NCI-H526 (cell line): ENCODE results near the gene ZNF438.

ENCODE experiments used
- DNase-seq, 2 experiments: peaks; one replicate each; lab custom pipeline; 2025; lab: John Stamatoyannopoulos, UW

ZNF438 gene

DNA sequence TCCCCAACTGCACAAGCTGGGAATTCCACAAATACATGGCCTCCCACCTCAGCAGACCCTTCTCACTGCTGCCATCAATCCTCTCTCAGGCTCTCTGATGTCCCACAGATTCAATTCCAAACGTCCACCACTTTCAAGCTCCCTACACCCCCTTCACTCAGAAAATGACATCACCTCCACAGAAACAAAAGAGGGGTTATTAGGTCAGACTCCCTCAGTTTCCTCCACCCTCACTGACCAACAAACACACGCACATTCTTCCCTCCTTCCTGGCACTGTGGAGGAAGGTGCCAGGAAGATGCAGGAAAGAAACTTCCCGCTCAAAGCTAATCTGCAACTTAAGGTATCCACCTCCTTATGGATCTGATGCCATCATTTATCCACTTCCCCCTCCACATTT, 18.3 kb downstream of the ZNF438 start:
- DNase-seq = no peak

- no peak for DNase-seq
These were observed 20.0 kb downstream of the ZNF438 start for GRCh38 chr10:31011665-31012022.

GRCh38 chr10:31011017-31011664, 20.5 kb downstream of the ZNF438 start:
- DNase-seq = no peak

DNA sequence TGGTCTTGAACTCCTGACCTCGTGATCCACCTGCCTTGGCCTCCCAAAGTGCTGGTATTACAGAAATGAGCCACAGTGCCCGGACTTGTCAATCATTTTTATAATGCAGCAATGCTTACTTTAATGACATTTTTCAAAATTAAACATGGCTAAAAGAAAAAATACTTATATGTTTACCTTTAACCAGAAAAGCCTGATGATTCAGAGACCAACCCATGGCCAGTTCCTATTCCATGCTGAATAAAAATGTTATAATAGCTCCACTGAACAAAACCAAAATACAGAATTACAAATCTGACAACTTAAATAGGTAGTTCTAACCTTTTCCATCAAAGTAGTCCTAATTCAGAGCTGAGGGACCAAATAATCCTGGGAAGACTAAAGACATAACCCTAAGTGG, 21.6 kb downstream of the ZNF438 start:
- no peak for DNase-seq

DNA sequence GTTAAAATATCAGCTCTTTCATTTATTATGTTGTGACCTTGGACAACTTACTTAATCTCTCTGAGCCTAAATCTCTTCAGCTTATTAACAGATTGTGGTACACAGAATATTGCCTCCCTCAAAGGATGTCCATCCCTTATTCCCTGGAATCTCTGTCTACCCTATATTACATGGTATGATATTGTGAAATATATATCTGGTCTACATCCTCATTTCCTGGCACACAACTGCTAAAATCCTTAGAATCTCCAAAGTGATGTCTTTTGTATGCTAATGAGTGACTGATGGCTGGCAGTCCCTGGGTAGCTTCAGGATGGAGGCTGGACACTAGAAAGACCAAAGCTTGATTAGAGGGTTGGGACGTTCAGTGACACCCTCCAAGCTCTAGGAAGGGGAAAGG, 25.8 kb downstream of the ZNF438 start:
- DNase-seq = no peak

DNA sequence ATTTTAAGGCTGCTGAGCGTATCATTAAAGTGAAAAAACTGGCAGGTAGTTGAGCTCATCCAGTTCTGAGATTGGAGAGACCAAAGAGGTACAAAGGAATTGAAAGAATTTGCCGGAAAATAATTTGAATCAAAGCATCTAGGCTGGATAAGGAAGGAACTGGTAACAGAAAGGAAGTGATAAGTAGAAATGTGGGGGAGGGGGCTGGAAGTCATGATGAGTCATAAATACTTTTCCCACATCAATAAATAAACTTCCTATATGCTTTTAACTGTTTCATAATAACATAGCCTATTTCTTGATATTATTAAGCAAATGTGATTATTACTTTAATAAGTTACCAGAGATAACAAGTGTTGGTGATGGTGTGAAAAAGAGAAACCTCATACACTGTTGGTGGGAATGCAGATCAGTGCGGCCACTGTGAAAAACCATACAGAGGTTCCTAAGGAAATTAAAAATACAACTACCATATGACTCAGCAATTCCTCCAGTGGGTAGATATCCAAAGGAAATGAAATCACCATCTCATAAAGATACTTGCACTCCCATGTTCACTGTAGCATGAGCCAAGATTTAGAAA, 27.0 kb downstream of the ZNF438 start:
- DNase-seq = no peak

- DNase-seq = no peak
These were observed 29.9 kb downstream of the ZNF438 start for GRCh38 chr10:31001740-31002139.

DNA sequence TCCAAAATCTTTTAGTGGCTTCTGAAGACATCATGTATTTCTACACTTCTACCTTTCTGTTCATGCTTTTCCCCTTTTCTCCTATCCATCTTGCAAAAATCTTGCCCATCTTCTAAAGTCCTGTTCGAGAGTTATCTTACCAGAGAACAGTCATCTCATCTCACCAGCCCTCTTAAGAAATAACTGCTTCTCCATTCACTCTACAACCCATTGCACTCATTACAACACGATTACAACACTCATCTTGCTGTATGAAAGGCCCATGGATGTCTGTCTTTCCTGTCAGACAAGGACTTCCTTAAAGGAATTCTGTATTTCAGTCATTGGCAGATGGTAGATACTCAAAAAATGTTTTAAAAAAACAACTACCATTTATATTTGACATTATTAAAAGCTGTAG, 30.8 kb downstream of the ZNF438 start:
- no peak for DNase-seq

DNA sequence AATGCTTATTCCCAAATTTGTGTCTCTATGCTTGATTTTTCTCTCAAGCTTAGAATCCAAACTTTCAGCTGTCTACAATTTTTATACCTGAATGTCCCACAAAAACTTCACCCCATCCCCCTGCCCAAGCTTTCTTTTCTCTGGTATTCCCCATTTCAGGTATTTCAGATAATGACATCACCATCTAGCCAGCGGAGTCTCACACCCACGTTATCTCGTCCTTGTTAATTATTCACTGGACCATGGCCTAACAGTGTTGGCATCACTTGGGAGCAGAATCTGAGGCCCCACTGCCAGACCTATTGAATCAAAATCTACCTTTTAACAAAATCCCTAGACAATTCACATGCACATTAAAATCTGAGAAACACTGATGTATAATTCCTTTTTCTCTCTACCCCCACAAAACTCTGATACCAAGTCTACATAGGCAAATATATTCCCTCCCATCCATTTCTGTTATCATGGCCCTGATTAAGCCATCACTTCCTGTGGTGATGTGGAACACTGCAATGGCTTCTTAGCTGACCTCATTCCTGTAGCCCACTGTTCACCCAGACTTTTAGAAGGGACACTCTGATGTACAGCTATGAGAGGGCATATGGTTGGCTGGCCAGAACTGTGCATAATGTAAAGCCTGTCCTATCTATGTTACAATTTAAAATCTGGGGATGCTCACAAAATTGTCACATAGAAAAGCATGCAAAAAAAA, 31.4 kb downstream of the ZNF438 start:
- DNase-seq = no peak

GRCh38 chr10:30999070-30999712, 32.5 kb downstream of the ZNF438 start:
- no peak for DNase-seq

DNA sequence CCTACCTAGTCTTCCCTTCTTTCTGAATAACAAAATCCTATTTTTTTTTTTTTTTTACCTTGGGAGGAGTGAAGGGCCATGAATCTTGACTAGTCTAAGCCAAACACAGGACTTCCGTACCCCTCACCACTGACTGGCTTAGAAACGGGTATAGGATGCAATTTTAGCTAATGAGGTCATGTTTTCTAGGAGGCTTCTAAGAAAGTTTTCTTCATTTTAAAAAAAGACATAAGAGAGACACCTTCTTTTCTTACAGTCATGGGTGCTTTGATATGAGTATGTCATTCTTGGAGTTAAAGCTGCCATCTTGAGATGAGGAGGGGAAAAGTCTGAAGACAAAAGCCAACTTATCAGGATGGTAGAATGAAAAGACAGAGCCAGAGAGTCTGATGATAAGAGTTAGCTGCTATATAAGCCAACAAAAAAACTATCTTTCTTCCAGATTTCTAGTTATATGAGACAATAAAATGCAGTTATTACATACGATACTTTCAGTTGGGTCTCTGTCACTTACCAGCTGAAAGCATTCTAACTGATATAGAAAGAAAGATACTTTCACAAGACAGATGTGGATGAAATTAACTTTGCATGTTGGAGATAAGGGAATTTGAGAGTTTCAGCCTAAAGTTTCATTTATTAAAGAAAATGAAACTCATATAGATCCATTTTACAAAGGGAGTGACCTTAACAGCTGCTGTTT, 34.0 kb downstream of the ZNF438 start:
- no peak for DNase-seq

GRCh38 chr10:30996481-30997005, 35.1 kb downstream of the ZNF438 start:
- no peak for DNase-seq

- DNase-seq = no peak
These were observed 36.4 kb downstream of the ZNF438 start for GRCh38 chr10:30995081-30995770.

DNA sequence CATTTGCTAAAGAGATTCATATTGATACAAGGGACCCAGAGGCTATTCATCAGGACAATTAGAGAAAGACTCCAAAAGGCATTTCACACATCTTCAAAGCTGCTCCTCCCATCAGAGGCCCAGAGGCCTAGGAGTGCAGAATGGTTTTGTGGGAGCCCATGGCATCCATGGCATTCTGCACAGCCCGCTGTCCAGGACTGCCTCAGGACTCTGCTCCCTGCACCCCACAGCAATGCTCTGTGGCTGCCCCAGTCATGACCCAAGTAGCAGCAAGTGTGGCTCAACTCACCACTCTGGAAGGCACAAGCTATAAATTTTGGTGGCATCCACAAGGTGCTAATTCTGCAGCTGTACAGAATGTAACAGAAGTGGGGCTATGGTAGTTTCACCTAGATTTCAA, 38.5 kb downstream of the ZNF438 start:
- DNase-seq = no peak

- no peak for DNase-seq
These were observed 39.0 kb downstream of the ZNF438 start for GRCh38 chr10:30992681-30993080.

DNA sequence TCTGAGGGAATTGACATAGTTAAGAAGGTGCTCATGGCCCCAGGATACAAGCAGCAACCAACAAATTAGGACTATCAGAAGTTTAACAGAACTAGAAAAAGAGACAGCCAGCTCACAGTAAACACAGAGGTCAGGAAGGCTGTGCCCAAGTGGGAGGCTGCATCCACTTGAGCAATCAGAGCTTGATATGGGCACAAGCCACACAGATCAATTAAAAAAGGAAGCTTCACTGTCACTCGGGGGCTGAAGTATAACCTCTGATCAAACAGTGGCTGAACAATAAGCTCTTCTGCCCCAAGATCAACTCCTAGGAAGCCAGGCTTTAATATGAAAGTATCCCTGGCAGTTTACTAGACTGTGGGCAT, 40.0 kb downstream of the ZNF438 start:
- no peak for DNase-seq

- no peak for DNase-seq
These were observed 40.6 kb downstream of the ZNF438 start for GRCh38 chr10:30990971-30991646.

GRCh38 chr10:30990351-30990750, 41.3 kb downstream of the ZNF438 start:
- DNase-seq = no peak

GRCh38 chr10:30988831-30989435, 42.7 kb downstream of the ZNF438 start:
- no peak for DNase-seq

DNA sequence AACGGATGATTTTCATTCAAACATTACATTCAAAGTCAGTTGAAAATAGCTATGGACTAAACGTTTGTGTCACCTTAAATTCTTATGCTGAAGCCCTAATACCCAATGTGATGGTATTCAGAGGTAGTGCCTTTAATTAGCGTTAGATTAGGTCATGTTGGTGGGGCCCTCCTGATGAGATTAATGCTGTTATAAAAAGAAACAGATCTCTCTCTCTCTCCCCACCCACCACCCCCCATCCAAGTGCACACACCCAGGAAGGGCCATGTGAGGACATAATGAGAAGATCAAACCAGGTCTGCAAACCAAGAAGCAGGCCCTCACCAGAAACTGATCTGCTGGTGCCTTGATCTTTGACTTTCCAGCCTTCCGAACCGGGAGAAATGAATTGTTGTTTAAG, 44.2 kb downstream of the ZNF438 start:
- no peak for DNase-seq
